HG02938 (cell line): ENCODE measurements around the gene ITM2A.

ENCODE experiments used
- ATAC-seq: cut with Tn5 transposase; IDR thresholded peaks from one replicate; pipeline ENCODE4 v1.9.1; 2021; ENCODE audit warnings: mild to moderate bottlenecking, moderate library complexity; ENCODE audit not compliant: unreplicated experiment

ITM2A gene

GRCh38 chrX:79366873-79367749 is at the start of gene ITM2A:
ITM2A (minus strand) TSS chrX:79367334; CDS start chrX:79367215, 119 bp downstream.
- peak; percentile 76 for ATAC-seq

GRCh38 chrX:79415056-79415455 is 47.9 kb upstream of the ITM2A start:
- ATAC-seq: no peak

- ATAC-seq: no peak
Observed at GRCh38 chrX:79413963-79414362, 46.8 kb upstream of the ITM2A start.

- no peak for ATAC-seq
Observed at GRCh38 chrX:79412972-79413371, 45.8 kb upstream of the ITM2A start.

- ATAC-seq: no peak
Observed at GRCh38 chrX:79412166-79412565, 45.0 kb upstream of the ITM2A start.

GRCh38 chrX:79409657-79410056 is 42.5 kb upstream of the ITM2A start:
- no peak for ATAC-seq

GRCh38 chrX:79408623-79409322 is 41.6 kb upstream of the ITM2A start:
- ATAC-seq: no peak

- no peak for ATAC-seq
Observed at GRCh38 chrX:79400623-79401022, 33.5 kb upstream of the ITM2A start.

GRCh38 chrX:79375340-79375739 is 8.2 kb upstream of the ITM2A start:
- ATAC-seq: no peak

- no peak for ATAC-seq
Observed at GRCh38 chrX:79371640-79372039, 4.5 kb upstream of the ITM2A start.

- no peak for ATAC-seq
Observed at GRCh38 chrX:79371101-79371500, 4.0 kb upstream of the ITM2A start.

- ATAC-seq: no peak
Observed at GRCh38 chrX:79369871-79370270, 2.7 kb upstream of the ITM2A start.

GRCh38 chrX:79368441-79368840 is 1.3 kb upstream of the ITM2A start:
- no peak for ATAC-seq

GRCh38 chrX:79367907-79368306 is 773 bp upstream of the ITM2A start:
- no peak for ATAC-seq

GRCh38 chrX:79366556-79366872 is 620 bp downstream of the ITM2A start:
- ATAC-seq: peak; percentile 12

- ATAC-seq: no peak
Observed at GRCh38 chrX:79365591-79365990, 1.5 kb downstream of the ITM2A start.

GRCh38 chrX:79364306-79364705 is 2.8 kb downstream of the ITM2A start:
- no peak for ATAC-seq

- ATAC-seq: no peak
Observed at GRCh38 chrX:79361192-79361870, 5.8 kb downstream of the ITM2A start.

- no peak for ATAC-seq
Observed at GRCh38 chrX:79336869-79337815, 30.0 kb downstream of the ITM2A start.

- no peak for ATAC-seq
Observed at GRCh38 chrX:79330022-79330421, 37.1 kb downstream of the ITM2A start.
